Measurements from ENCODE around the gene PARVB.

The PARVB gene

GRCh38 chr22:44186121-44186510, 162.0 kb downstream of the PARVB start:
- no peak for DNase-seq

- no peak for DNase-seq
Measured at GRCh38 chr22:44186737-44187136, 162.6 kb downstream of the PARVB start.

GRCh38 chr22:44187652-44188230, 163.6 kb downstream of the PARVB start:
- no peak for DNase-seq

- DNase-seq, result no peak
Measured at GRCh38 chr22:44188316-44188715, 164.2 kb downstream of the PARVB start.

GRCh38 chr22:44188986-44189630, 165.0 kb downstream of the PARVB start:
- DNase-seq, result no peak

GRCh38 chr22:44190381-44190976, 166.4 kb downstream of the PARVB start:
- no peak for DNase-seq

- no peak for DNase-seq
Measured at GRCh38 chr22:44191036-44191454, 166.9 kb downstream of the PARVB start.

GRCh38 chr22:44192098-44192815, 168.2 kb downstream of the PARVB start:
- DNase-seq, result no peak

- DNase-seq, result no peak
Measured at GRCh38 chr22:44192816-44193534, 168.9 kb downstream of the PARVB start.

GRCh38 chr22:44193535-44193891, 169.4 kb downstream of the PARVB start:
- no peak for DNase-seq

- DNase-seq, result no peak
Measured at GRCh38 chr22:44194569-44194968, 170.5 kb downstream of the PARVB start.

- DNase-seq, result no peak
Measured at GRCh38 chr22:44195189-44195871, 171.2 kb downstream of the PARVB start.

- no peak for DNase-seq
Measured at GRCh38 chr22:44196241-44196640, 172.1 kb downstream of the PARVB start.

- DNase-seq, result no peak
Measured at GRCh38 chr22:44196731-44197131, 172.6 kb downstream of the PARVB start.

- DNase-seq, result no peak
Measured at GRCh38 chr22:44197271-44197670, 173.2 kb downstream of the PARVB start.

- DNase-seq, result no peak
Measured at GRCh38 chr22:44199164-44199563, 175.1 kb downstream of the PARVB start.

GRCh38 chr22:44199866-44200265, 175.8 kb downstream of the PARVB start:
- no peak for DNase-seq

GRCh38 chr22:44200451-44200850, 176.3 kb downstream of the PARVB start:
- no peak for DNase-seq

- no peak for DNase-seq
Measured at GRCh38 chr22:44200855-44201550, 176.9 kb downstream of the PARVB start.

- no peak for DNase-seq
Measured at GRCh38 chr22:44201665-44202064, 177.6 kb downstream of the PARVB start.

- DNase-seq, result no peak
Measured at GRCh38 chr22:44202261-44202789, 178.2 kb downstream of the PARVB start.

GRCh38 chr22:44203203-44203602, 179.1 kb downstream of the PARVB start:
- DNase-seq, result no peak

Data from NCI-H2029 treated with DMSO at 0.1 percent for 48 hours (cell line).